GM12875 (cell line): ENCODE results near the gene KCND2.

Experiments used
- H3K4me3 ChIP-seq: one replicate; pipeline ENCODE4 v1.5.1; 2011; ENCODE audit warnings: low read depth, low read length, control low read depth
- CTCF ChIP-seq: IDR thresholded peaks from 2 replicates; pipeline ENCODE4 v1.5.1; 2011; ENCODE audit warnings: low read depth, mild to moderate bottlenecking, control low read depth, inconsistent platforms, low read length, moderate library complexity, borderline replicate concordance; ENCODE audit not compliant: insufficient read depth

The KCND2 gene

GRCh38 chr7:120256344-120257070 lies 16.5 kb upstream of the KCND2 start:
- no peak overlapping the region for H3K4me3 ChIP-seq
- TF ChIP-seq CTCF: no peak

GRCh38 chr7:120259386-120259785 lies 13.6 kb upstream of the KCND2 start:
- TF ChIP-seq CTCF: no peak
- no peak overlapping the region for H3K4me3 ChIP-seq

GRCh38 chr7:120260111-120260510 lies 12.9 kb upstream of the KCND2 start:
- H3K4me3 ChIP-seq: no peak overlapping the region
- TF ChIP-seq CTCF: no peak

GRCh38 chr7:120272261-120272660 lies 714 bp upstream of the KCND2 start:
- H3K4me3 ChIP-seq: peak overlapping the region; percentile 75

GRCh38 chr7:120273476-120273975 lies 551 bp downstream of the KCND2 start:
- no peak for TF ChIP-seq CTCF
- peak overlapping the region; percentile 75 for H3K4me3 ChIP-seq

More at GRCh38 chr7:120272261-120272660, 714 bp upstream of the KCND2 start:
- peak; percentile 57; the same call in 1 of the 2 replicates for TF ChIP-seq CTCF

GRCh38 chr7:120274482-120274881 lies 1.5 kb downstream of the KCND2 start:
- no peak for TF ChIP-seq CTCF
- H3K4me3 ChIP-seq: peak overlapping the region; percentile 75

- TF ChIP-seq CTCF: no peak
- peak overlapping the region; percentile 75 for H3K4me3 ChIP-seq
Measured at GRCh38 chr7:120274899-120275298, 1.9 kb downstream of the KCND2 start.
